HepG2 (cell line): Measurements from ENCODE around the gene CXCL17. TPM values are rescaled to one million over a fixed set of nuclear protein-coding genes. Genes with fewer than 3 reads are reported as not detected.
A peak's percentile ranks its signal among the peaks of the same experiment; 100 is the strongest.

Experiments used
- CSRNP2 ChIP-seq: sonication (generic); formaldehyde crosslinking; conservative IDR thresholded peaks from 2 replicates; pipeline ENCODE4 v1.8.0; 2022; ENCODE audit warnings: low read depth, missing genetic modification reagents
- E2F2 ChIP-seq: sonication (generic); formaldehyde crosslinking; IDR thresholded peaks from 2 replicates; pipeline ENCODE4 v1.4.0; 2020; ENCODE audit warnings: missing genetic modification reagents, borderline replicate concordance
- FOSL1 ChIP-seq: sonication (generic); formaldehyde crosslinking; IDR thresholded peaks from 2 replicates; pipeline ENCODE4 v1.9.0; 2021; ENCODE audit warnings: missing genetic modification reagents, borderline replicate concordance
- FUBP1 ChIP-seq: sonication (generic); formaldehyde crosslinking; IDR thresholded peaks from 2 replicates; pipeline ENCODE4 v1.5.1; 2020; ENCODE audit warnings: missing genetic modification reagents, mild to moderate bottlenecking, borderline replicate concordance
- GFI1 ChIP-seq: sonication (generic); formaldehyde crosslinking; IDR thresholded peaks from 2 replicates; pipeline ENCODE4 v1.5.0; 2020; ENCODE audit warnings: missing genetic modification reagents, mild to moderate bottlenecking, borderline replicate concordance
- HDAC2 ChIP-seq: sonication (generic); formaldehyde crosslinking; IDR thresholded peaks from 2 replicates; pipeline ENCODE4 v1.4.0; 2020; ENCODE audit warnings: missing genetic modification reagents
- HMGXB3 ChIP-seq: sonication (generic); formaldehyde crosslinking; IDR thresholded peaks from 2 replicates; pipeline ENCODE4 v1.4.0; 2020; ENCODE audit warnings: missing genetic modification reagents, borderline replicate concordance
- ISL2 ChIP-seq: sonication (generic); formaldehyde crosslinking; IDR thresholded peaks from 2 replicates; pipeline ENCODE4 v1.5.0; 2020; ENCODE audit warnings: missing genetic modification reagents
- MTA1 ChIP-seq: sonication (generic); formaldehyde crosslinking; IDR thresholded peaks from 2 replicates; pipeline ENCODE4 v1.4.0; 2020; ENCODE audit warnings: missing genetic modification reagents, mild to moderate bottlenecking, borderline replicate concordance
- PRPF4 ChIP-seq: fragments of 200-400 bp; formaldehyde crosslinking; IDR thresholded peaks from 2 replicates; pipeline ENCODE4 v1.6.1; 2016; ENCODE audit warnings: low read length, low read depth; ENCODE audit not compliant: poor library complexity, severe bottlenecking
- TGIF2 ChIP-seq: IDR thresholded peaks from 2 replicates; pipeline ENCODE4 v1.6.1; 2016; ENCODE audit warnings: control low read depth, missing compliant biosample characterization
- YEATS4 ChIP-seq: sonication (generic); formaldehyde crosslinking; IDR thresholded peaks from 2 replicates; pipeline ENCODE4 v1.4.0; 2020; ENCODE audit warnings: missing genetic modification reagents, borderline replicate concordance
- ZFYVE20 ChIP-seq: sonication (generic); formaldehyde crosslinking; IDR thresholded peaks from 2 replicates; pipeline ENCODE4 v1.8.0; 2023; ENCODE audit warnings: low read depth, mild to moderate bottlenecking, moderate library complexity, missing genetic modification reagents, borderline replicate concordance
- ZNF136 ChIP-seq: sonication (generic); formaldehyde crosslinking; IDR thresholded peaks from 2 replicates; pipeline ENCODE4 v1.8.1; 2022; ENCODE audit warnings: low read depth, mild to moderate bottlenecking, moderate library complexity, missing genetic modification reagents
- ZNF256 ChIP-seq: sonication (generic); formaldehyde crosslinking; conservative IDR thresholded peaks from 2 replicates; pipeline ENCODE4 v1.4.0; 2020; ENCODE audit warnings: missing genetic modification reagents
- ZNF598 ChIP-seq: sonication (generic); formaldehyde crosslinking; IDR thresholded peaks from 2 replicates; pipeline ENCODE4 v1.5.1; 2020; ENCODE audit warnings: mild to moderate bottlenecking, missing genetic modification reagents, borderline replicate concordance
- ZNF777 ChIP-seq: sonication (generic); formaldehyde crosslinking; IDR thresholded peaks from 2 replicates; pipeline ENCODE4 v1.4.0; 2020; ENCODE audit warnings: missing genetic modification reagents
- polyA plus RNA-seq, 8 experiments: library from polyadenylated mRNA; depleted of rRNA in 3 of 8; stranded (reverse) in 7 of 8; unstranded in 1 of 8; fragments of >200 nt; fragmentation: Illumina TruSeq in 4 of 8; extraction: Trizol in 4 of 8; gene quantifications; 2 replicates each; pipeline versions ENCODE4 v1.2.1 to v1.2.3, GENCODE V29; 2011 to 2016; ENCODE audit warnings: low read depth in 4 of 8, missing spikeins in 1 of 8, mixed read lengths in 1 of 8; ENCODE audit not compliant: insufficient read depth in 1 of 8
- total RNA-seq, 5 experiments: library from RNA; depleted of rRNA; stranded (reverse); fragments of >200 nt; fragmentation: Illumina TruSeq; extraction: Trizol; gene quantifications; 2 replicates each; pipeline ENCODE4 v1.2.3, GENCODE V29; 2016; ENCODE audit warnings: low read depth in 1 of 5
- TF ChIP-seq, protein P1 (sequence below): sonication (generic); formaldehyde crosslinking; IDR thresholded peaks from 2 replicates; pipeline ENCODE4 v1.4.0; 2020; ENCODE audit warnings: missing genetic modification reagents, low read depth, mild to moderate bottlenecking, borderline replicate concordance

CXCL17 gene
- total and polyA plus RNA-seq, 2 of the 13 experiments (the other 11 are each of a cell fraction or from before 2014, with no cell fraction given): 0.12 TPM; not detected in 1

DNA sequence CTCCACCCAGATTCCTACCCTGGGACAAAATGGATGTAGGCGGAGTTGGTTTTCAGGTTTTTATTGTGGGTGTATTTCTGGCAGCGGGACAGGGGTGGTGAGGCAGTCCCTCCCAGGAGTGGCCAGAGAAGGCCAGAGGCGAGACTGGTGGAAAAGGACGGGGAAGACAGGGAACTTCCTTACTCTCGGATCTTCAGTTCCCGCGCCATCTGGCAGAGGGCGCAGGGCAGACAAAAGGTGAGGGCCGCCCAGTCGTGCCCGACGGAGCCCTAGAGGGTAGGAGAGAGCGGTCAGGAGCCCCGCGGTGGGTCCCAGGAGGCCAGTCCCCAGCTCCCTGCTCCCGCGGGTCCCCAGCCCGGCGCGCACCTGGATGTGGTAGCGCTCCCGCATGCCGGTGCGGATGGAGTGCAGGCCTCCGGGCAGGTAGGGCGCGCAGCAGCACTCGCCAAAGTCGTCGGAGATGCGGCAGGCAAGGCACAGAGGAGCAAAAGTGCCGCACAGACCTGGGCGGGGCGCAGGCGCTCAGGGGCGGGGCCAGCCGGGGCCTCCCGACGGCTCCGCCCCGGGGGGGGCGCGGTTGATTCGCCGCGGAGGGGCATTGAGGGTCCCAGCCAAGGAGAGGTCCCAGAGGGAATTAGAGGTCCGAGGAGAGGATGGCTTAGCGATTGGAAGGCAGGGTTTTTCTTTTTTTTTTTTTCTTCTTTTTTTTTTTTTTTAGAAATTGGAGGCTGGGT is 55.6 kb downstream of the CXCL17 start (continued):
- TF ChIP-seq HMGXB3 (no peak), ZNF598 (CRISPR knock-in tag) (peak; percentile 52; the same call in 1 of the 2 replicates), CSRNP2 (CRISPR knock-in tag) (no peak), HDAC2 (0 out of 2 replicates have a peak, but pooled peaks have one; percentile 22), ZNF777 (CRISPR knock-in tag) (peak; percentile 100), ZNF136 (CRISPR knock-in tag) (0 out of 2 replicates have a peak, but pooled peaks have one; percentile 30), E2F2 (CRISPR knock-in tag) (no peak), GFI1 (CRISPR knock-in tag) (no peak), YEATS4 (peak; percentile 53; the same call in 1 of the 2 replicates), PRPF4 (no peak), TGIF2 (CRISPR knock-in tag) (no peak), ISL2 (CRISPR knock-in tag) (no peak), FOSL1 (CRISPR knock-in tag) (no peak), MTA1 (CRISPR knock-in tag) (peak; percentile 56; the same call in 1 of the 2 replicates), ZNF256 (CRISPR knock-in tag) (no peak), ZFYVE20 (CRISPR knock-in tag) (no peak), FUBP1 (CRISPR knock-in tag) (no peak)
- TF ChIP-seq, protein P1, sequence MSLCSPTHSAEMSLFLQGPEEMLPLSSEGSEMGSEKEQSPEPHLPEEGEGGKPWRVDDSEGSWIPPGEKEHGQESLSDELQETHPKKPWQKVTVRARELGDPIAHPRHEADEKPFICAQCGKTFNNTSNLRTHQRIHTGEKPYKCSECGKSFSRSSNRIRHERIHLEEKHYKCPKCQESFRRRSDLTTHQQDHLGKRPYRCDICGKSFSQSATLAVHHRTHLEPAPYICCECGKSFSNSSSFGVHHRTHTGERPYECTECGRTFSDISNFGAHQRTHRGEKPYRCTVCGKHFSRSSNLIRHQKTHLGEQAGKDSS (CRISPR knock-in tag): peak; percentile 64; the same call in 1 of the 2 replicates
